Neural cell (in vitro differentiated cells): Measurements from ENCODE around the gene PTP4A2. TPM values are rescaled to one million over a fixed set of nuclear protein-coding genes. Genes with fewer than 3 reads are reported as not detected.

ENCODE experiments used
- H2AFZ ChIP-seq: fragments of 200-600, 300-800 bp; sonication (generic), shearing (Covaris generic); 2 replicates; pipeline ENCODE4 v1.6.0; 2014; ENCODE audit warnings: low read depth, mild to moderate bottlenecking, antibody characterized with exemption, low read length, moderate library complexity
- H3F3A ChIP-seq: fragments of 200-600 bp; shearing (Covaris generic); 2 replicates; pipeline ENCODE4 v1.6.1; 2016; ENCODE audit warnings: mild to moderate bottlenecking, moderate library complexity, mixed read lengths, antibody characterized with exemption, low read length; ENCODE audit not compliant: insufficient read depth, poor library complexity, severe bottlenecking
- H3K27ac ChIP-seq: fragments of 200-600, 300-800 bp; sonication (generic), shearing (Covaris generic); 2 replicates; pipeline ENCODE4 v1.5.1; 2014; ENCODE audit warnings: mild to moderate bottlenecking, low read length, moderate library complexity
- H3K27me3 ChIP-seq: fragments of 300-800, 200-600 bp; sonication (generic), shearing (Covaris generic); 2 replicates; pipeline ENCODE4 v1.6.0; 2014; ENCODE audit warnings: mild to moderate bottlenecking, low read depth, low read length, moderate library complexity; ENCODE audit not compliant: insufficient read depth
- H3K36me3 ChIP-seq: fragments of 300-800, 200-600 bp; sonication (generic), shearing (Covaris generic); 2 replicates; pipeline ENCODE4 v1.5.1; 2014; ENCODE audit warnings: mild to moderate bottlenecking, antibody characterized with exemption, low read length, moderate library complexity; ENCODE audit not compliant: insufficient read depth
- H3K4me2 ChIP-seq: fragments of 300-800, 200-600 bp; sonication (generic), shearing (Covaris generic); 2 replicates; pipeline ENCODE4 v1.6.0; 2014; ENCODE audit warnings: mild to moderate bottlenecking, low read length
- H3K4me3 ChIP-seq: fragments of 300-800, 200-600 bp; sonication (generic), shearing (Covaris generic); 2 replicates; pipeline ENCODE4 v1.5.1; 2014; ENCODE audit warnings: mild to moderate bottlenecking, low read length, moderate library complexity
- H3K79me2 ChIP-seq: fragments of 200-600 bp; shearing (Covaris generic); replicated peaks from 2 replicates; pipeline ENCODE4 v1.6.0; 2014; ENCODE audit warnings: mild to moderate bottlenecking, low read length, moderate library complexity; ENCODE audit not compliant: insufficient read depth
- H3K9ac ChIP-seq: fragments of 300-800, 200-600 bp; sonication (generic), shearing (Covaris generic); 2 replicates; pipeline ENCODE4 v1.6.1; 2016; ENCODE audit warnings: mild to moderate bottlenecking, low read length, mixed read lengths
- H3K9me2 ChIP-seq: fragments of 200-600 bp; shearing (Covaris generic); 2 replicates; pipeline ENCODE4 v1.6.1; 2016; ENCODE audit warnings: mild to moderate bottlenecking, low read length, mixed read lengths; ENCODE audit not compliant: insufficient read depth
- H3K9me3 ChIP-seq: fragments of 200-600, 300-800 bp; sonication (generic), shearing (Covaris generic); 2 replicates; pipeline ENCODE4 v1.6.1; 2016; ENCODE audit warnings: mild to moderate bottlenecking, mixed run types, low read length, moderate library complexity, mixed read lengths
- H4K20me1 ChIP-seq: fragments of 200-600 bp; shearing (Covaris generic); 2 replicates; pipeline ENCODE4 v1.6.1; 2016; ENCODE audit warnings: mild to moderate bottlenecking, mixed run types; ENCODE audit not compliant: insufficient read depth
- CTCF ChIP-seq: fragments of 450-650 bp; IDR thresholded peaks from 2 replicates; pipeline ENCODE4 v1.5.1; 2014; ENCODE audit warnings: antibody characterized with exemption, mild to moderate bottlenecking, moderate library complexity; ENCODE audit not compliant: poor library complexity, severe bottlenecking
- EP300 ChIP-seq: fragments of 450-650 bp; conservative IDR thresholded peaks from 2 replicates; pipeline ENCODE4 v1.6.1; 2014; ENCODE audit warnings: antibody characterized with exemption, mild to moderate bottlenecking, moderate library complexity; ENCODE audit not compliant: poor library complexity, severe bottlenecking
- EZH2 ChIP-seq: fragments of 200-600, 300-800 bp; shearing (Covaris generic), sonication (generic); IDR thresholded peaks from 2 replicates; pipeline ENCODE4 v1.6.1; 2014; ENCODE audit warnings: antibody characterized with exemption, low read length, borderline replicate concordance, mild to moderate bottlenecking; ENCODE audit not compliant: insufficient read depth, poor library complexity, severe bottlenecking
- MXI1 ChIP-seq: fragments of 450-650 bp; conservative IDR thresholded peaks from 2 replicates; pipeline ENCODE4 v1.6.1; 2014; ENCODE audit warnings: antibody characterized with exemption, mild to moderate bottlenecking; ENCODE audit not compliant: poor library complexity, severe bottlenecking
- POLR2AphosphoS5 ChIP-seq: IDR thresholded peaks from 2 replicates; pipeline ENCODE4 v1.6.1; 2012
- RAD21 ChIP-seq: fragments of 450-650 bp; conservative IDR thresholded peaks from 2 replicates; pipeline ENCODE4 v1.6.1; 2014; ENCODE audit warnings: antibody characterized with exemption, mild to moderate bottlenecking, moderate library complexity
- REST ChIP-seq: IDR thresholded peaks from 2 replicates; pipeline ENCODE4 v1.6.1; 2012; ENCODE audit warnings: borderline replicate concordance
- SMC3 ChIP-seq: fragments of 450-650 bp; conservative IDR thresholded peaks from 2 replicates; pipeline ENCODE4 v1.6.1; 2014; ENCODE audit warnings: antibody characterized with exemption, mild to moderate bottlenecking, moderate library complexity; ENCODE audit not compliant: poor library complexity
- TAF1 ChIP-seq: IDR thresholded peaks from 2 replicates; pipeline ENCODE4 v1.6.1; 2012; ENCODE audit warnings: low read depth
- polyA plus RNA-seq: library from polyadenylated mRNA; depleted of rRNA; stranded (reverse); fragments of >200 nt; gene quantifications from 2 replicates; pipeline ENCODE4 v1.2.3, GENCODE V29; 2014

PTP4A2 gene
- polyA plus RNA-seq, 1 donor from 2014 or later: 250 TPM

- Histone ChIP-seq H3K27ac (no peak overlapping the region), H3K36me3 (peaks cover 8% of the 10 kb centered on the region), H4K20me1 (no peaks in the 10 kb centered on the region), H3K4me3 (no peak overlapping the region), H3K4me2 (no peak overlapping the region), H3K79me2 (peaks cover 12% of the 10 kb centered on the region), H3K9ac (no peak overlapping the region), H2AFZ (no peak overlapping the region), H3K27me3 (no peaks in the 10 kb centered on the region), H3K9me3 (no peaks in the 10 kb centered on the region), H3F3A (no peaks in the 10 kb centered on the region), H3K9me2 (no peaks in the 10 kb centered on the region)
- no peak for TF ChIP-seq CTCF
- no peak for TF ChIP-seq REST
- TF ChIP-seq MXI1: no peak
- TF ChIP-seq EP300: no peak
- no peak for TF ChIP-seq EZH2
- no peak for TF ChIP-seq POLR2AphosphoS5
- TF ChIP-seq SMC3: no peak
- TF ChIP-seq RAD21: no peak
- TF ChIP-seq TAF1: no peak
Measured at GRCh38 chr1:31913968-31914367, 24.2 kb downstream of the PTP4A2 start.

- Histone ChIP-seq H3F3A (no peaks in the 10 kb centered on the region), H3K4me2 (no peak overlapping the region), H3K79me2 (peaks cover 3% of the 10 kb centered on the region), H3K4me3 (no peak overlapping the region), H3K27me3 (no peaks in the 10 kb centered on the region), H3K9me3 (no peaks in the 10 kb centered on the region), H3K9me2 (no peaks in the 10 kb centered on the region), H3K36me3 (peaks cover 8% of the 10 kb centered on the region), H3K9ac (no peak overlapping the region), H3K27ac (no peak overlapping the region), H2AFZ (no peak overlapping the region), H4K20me1 (no peaks in the 10 kb centered on the region)
- no peak for TF ChIP-seq CTCF
- TF ChIP-seq TAF1: no peak
- TF ChIP-seq MXI1: no peak
- no peak for TF ChIP-seq EP300
- no peak for TF ChIP-seq EZH2
- TF ChIP-seq RAD21: no peak
- no peak for TF ChIP-seq SMC3
- no peak for TF ChIP-seq REST
- no peak for TF ChIP-seq POLR2AphosphoS5
Measured at GRCh38 chr1:31912839-31913239, 25.3 kb downstream of the PTP4A2 start.
